Ovary (tissue), 3 donors: Measurements from ENCODE around the gene RAPGEFL1.

Source experiments
- EP300 ChIP-seq: sonication (generic); formaldehyde crosslinking; IDR thresholded peaks from one replicate; pipeline ENCODE4 v1.6.1; 2017; ENCODE audit warnings: antibody characterized with exemption
- TF ChIP-seq, protein P1 (sequence below), 3 donors: fragments of 450-650 bp in 2 of 3; fragments of 200-600 bp in 1 of 3; IDR thresholded peaks; one replicate each; pipeline versions ENCODE4 v1.5.1 to v1.8.0; 2016 to 2022; ENCODE audit warnings: antibody characterized with exemption in 3 of 3, mild to moderate bottlenecking in 1 of 3
- donor health status: DM: no; HTN: no; CAD: no.

DNA sequence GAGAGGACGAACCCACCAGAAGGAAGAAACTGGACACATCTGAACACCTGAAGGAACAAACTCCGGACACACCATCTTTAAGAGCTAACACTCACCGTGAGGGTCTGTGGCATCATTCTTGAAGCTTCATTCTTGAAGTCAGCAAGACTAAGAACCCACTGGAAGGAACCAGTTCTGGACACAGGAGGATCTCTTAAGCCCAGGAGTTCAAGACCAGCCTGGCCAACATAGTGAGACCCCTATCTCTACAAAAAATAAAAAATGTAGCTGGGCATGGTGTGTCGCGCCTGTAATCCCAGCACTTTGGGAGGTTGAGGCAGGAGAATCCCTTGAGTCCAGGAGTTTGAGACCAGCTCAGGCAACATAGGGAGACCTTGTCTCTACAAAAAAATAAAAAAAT lies 21.3 kb downstream of the RAPGEFL1 start:
- TF ChIP-seq, protein P1, sequence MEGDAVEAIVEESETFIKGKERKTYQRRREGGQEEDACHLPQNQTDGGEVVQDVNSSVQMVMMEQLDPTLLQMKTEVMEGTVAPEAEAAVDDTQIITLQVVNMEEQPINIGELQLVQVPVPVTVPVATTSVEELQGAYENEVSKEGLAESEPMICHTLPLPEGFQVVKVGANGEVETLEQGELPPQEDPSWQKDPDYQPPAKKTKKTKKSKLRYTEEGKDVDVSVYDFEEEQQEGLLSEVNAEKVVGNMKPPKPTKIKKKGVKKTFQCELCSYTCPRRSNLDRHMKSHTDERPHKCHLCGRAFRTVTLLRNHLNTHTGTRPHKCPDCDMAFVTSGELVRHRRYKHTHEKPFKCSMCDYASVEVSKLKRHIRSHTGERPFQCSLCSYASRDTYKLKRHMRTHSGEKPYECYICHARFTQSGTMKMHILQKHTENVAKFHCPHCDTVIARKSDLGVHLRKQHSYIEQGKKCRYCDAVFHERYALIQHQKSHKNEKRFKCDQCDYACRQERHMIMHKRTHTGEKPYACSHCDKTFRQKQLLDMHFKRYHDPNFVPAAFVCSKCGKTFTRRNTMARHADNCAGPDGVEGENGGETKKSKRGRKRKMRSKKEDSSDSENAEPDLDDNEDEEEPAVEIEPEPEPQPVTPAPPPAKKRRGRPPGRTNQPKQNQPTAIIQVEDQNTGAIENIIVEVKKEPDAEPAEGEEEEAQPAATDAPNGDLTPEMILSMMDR (IDR thresholded peaks at IDR 0.05): no peak
- no peak for TF ChIP-seq EP300
